Activated CD8-positive, alpha-beta memory T cell treated with anti-CD3 and anti-CD28 coated beads for 24 hours (primary cell): ENCODE results near the gene ZNF423.

ENCODE experiments used
- DNase-seq: peaks from one replicate; pipeline ENCODE4 v3.0.0-alpha.2; 2020

Gene ZNF423

DNA sequence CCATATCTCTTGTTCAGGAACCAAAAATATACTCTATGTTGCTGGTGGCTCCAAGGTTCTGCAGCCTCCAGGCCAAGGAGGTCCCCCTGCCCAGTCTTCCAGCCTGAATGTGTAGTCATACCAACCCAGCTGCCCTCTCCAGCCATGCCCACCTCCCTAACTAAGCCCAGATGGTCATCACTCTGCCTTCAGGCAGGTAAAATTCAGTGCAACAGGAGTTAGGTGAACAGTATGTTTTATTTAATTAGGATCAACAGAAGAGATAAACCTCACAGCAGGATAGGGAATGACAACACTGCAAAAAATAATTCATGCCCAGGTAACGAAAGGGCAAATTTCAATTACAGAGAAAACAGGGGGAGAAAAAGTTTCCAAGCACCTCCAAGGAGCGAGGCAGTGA lies 9.1 kb downstream of the ZNF423 start:
- no peak for DNase-seq

DNA sequence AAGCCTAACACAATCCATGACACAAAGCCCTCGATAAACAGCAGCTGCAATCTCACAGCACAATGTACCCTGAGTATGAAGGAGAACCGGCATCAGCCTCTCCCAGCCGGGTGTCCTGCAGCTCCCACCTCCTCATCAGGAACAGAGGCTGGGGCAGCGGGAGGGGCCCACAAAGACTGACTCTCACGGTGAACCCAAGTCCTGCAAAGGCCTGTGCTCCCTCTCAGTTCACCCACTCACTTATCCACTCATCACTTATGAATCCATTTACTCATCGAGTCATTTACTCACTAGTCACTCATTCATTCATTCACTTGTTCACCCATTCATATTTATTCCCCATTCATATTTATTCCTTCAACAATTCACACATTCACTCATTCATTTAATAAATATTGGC lies 11.6 kb downstream of the ZNF423 start:
- DNase-seq = no peak

DNA sequence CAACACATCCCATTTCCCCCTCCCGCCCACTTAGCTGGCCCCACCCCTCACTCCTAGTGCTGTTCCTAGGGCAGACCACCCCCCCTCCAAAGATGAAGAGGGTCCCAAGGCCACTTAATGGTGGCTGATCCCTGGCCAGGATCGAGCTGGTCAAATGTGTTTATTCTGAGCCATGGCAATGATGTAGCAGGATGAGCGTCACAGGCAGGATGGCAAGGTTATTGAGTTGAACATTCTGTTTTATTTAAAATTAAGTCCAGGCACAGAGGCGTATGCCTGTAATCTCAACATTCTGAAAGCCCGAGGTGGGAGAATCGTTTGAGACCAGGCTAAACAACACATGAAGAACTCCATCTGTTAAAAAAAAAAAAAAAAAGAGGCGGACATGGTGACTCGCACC lies 12.2 kb downstream of the ZNF423 start:
- DNase-seq = no peak

DNA sequence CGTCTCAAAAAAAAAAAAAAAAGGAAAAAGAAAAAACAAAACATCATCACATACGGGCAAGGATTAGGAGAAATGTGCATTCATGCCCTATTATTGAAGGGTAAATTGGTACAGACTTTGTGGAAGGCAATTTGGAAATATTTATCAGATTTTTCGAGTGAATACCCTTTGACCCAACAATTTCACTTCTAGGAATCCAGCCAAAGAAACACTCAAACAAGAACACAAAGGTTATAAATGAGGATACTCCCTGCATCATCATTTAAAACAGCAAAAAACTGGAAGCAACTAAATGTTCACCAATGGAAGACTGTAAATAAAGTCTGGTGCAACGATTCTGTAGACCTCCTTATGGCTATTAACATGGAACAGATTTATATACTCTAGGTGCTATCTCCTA lies 12.9 kb downstream of the ZNF423 start:
- no peak for DNase-seq

DNA sequence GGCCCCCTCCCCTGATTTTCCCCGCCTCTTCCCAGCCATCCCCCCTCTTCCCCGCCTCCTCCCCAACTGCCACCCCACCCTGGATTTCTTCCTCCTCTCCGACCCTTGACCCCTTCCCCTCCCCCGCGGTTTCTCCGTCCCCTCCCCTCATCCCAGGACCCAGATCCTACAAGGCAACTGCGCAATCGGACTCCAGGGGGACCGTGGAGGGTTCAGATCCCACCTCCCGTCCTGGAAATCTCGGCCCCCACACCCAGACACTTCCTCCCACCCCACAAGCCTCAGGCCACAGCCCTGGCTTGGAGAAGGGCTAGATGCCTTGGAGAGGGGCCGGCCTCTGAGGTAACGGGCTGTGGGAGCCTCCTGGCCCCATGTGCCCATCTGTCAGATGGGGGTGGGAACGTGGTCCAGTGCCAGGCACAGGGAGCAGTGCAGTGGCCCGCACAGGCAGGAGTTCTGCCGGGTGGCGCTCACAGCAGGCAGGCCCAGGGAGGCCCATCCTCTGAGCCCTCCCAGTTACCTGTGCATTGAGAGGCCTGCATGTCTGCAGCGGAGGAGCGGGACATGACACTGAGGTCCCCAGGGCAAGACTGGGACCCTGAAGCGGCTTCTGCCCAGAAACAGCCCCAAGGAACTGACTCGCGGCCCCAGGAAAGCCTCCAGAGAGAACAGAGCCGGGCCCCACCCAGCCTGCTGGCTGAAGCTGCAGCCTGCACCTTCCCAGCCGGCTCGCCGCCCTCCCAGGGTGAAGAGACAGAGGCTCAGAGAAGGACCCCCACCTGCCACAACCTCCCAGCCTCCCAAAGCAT lies 16.7 kb downstream of the ZNF423 start:
- no peak for DNase-seq

DNA sequence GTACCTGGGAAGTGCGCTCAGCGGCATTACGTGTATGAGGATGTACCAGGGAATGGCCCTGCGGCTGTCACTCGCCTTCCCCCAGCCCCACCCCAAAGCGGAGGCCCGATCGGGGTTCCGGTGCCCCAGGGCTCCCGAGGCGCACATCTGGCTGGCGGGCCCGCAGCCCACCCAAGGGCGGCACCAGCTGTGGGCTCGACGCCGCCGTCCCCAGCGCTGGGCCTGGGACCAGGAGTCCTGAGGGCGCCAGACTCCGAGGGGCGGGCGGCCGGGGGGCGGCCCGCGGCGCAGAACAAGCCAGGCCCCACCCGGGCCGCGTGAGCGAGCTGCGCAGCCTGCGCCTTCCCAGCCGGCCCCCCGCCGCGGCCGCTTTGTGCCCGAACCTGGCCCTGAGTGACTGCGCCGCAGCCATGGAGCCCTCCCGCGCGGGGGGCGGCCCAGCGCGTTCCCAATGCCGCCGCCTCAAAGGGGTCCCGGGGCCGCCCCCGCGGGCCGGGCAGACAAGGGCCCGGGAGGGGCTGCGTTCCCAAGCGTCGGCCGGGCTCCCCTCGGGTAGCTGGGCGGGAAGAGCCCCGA lies 17.4 kb downstream of the ZNF423 start:
- DNase-seq = no peak

DNA sequence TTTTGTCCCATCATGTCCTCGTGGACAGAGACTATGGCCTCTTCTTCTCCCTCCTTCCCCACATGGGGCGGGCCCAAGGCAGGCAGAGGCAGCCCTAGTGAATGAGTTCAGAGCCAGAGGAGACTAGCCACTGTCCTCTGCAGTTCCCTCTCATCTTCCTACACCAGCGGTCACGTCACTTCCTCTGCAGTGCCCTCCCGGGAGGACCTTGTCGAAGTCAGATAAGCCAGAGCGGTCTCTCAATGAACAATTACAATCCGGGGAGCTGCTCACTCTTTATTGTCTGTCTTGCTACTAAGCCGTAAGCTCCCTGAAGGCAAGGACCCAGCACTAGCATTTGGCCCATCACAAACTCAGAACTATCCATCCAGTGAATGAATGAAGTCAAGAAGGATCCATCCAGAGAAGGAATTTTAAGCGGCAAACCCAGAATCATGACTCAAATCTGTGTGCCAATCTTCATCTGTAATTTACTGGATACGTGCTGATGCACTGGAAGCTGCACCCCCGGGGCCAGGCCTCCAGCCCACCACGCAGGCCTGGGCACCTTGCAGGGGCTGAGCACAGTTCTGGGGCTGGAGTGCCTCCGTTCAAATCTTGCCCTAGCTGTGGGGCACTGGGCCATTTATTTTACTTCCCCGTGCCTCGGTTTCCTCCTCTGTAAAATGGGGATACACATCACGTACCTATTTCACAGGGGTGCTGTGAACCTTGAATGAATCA lies 18.1 kb downstream of the ZNF423 start:
- no peak for DNase-seq

DNA sequence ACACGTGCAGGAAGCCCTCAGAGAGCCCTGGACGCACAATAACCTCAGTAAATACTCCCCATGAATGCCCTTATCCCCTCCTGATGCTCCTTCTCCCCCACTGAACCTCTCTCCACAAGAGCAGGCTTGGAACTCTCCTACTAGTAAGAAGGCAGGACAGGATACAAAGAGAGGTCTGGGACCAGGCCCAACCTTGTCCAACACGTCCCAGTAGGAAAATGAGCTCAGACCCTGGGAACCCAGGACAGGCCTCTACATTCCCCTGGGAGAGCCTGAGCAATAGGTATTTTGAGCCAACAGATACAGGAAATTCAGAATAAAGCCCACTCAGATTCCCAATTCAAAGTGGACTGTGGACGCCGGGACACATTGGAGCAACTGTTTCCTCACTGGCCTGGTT lies 19.2 kb downstream of the ZNF423 start:
- DNase-seq = no peak

DNA sequence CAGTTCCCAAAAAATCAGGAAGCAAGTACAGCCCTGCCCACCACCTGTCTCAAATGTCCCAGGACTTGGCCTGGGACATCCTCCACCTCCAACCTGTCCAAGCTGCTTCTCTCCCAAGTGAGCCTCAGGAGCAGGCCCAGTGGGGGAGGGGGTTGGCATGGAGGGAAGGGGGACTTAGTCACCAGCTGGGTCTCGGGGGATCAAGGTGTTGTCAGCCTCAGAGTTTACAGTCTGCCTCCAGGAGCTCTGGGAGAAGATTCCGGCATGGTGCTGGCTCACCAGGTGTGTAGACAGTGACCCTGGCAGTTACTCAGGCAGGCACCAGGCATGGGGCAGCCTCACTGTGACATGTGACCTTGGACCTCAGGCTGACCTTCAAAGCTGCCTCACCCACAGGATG lies 19.7 kb downstream of the ZNF423 start:
- no peak for DNase-seq

DNA sequence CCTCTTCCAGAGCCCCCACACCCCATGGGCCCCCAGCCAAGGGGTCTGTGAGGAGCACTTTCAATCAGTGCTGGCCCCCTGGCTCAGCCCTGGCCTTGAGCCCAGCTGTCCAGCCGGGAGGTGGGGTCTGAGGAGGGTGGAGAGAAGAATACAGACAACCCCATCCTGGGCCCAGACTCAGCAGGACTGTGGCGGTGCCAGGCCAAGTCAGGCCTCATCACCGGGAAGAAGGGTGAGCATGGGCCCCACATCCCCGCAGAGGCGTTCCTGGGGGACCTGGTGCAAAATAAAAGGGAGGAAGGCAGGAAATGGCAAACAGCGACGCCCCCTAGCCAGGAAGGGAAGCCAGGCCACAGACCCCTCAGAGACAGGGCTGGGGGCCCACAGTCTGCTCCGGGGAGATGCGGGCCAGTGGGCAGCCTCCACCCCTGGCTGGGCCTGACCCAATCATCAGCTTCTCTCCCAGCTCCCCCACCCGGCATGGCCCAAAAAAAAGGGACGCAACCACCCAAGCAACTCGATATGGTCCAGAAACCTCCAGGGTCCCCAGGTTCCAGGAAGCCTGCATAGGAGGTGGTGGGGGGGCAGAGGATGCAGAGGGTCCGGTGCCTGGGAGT lies 20.6 kb downstream of the ZNF423 start:
- DNase-seq = no peak

DNA sequence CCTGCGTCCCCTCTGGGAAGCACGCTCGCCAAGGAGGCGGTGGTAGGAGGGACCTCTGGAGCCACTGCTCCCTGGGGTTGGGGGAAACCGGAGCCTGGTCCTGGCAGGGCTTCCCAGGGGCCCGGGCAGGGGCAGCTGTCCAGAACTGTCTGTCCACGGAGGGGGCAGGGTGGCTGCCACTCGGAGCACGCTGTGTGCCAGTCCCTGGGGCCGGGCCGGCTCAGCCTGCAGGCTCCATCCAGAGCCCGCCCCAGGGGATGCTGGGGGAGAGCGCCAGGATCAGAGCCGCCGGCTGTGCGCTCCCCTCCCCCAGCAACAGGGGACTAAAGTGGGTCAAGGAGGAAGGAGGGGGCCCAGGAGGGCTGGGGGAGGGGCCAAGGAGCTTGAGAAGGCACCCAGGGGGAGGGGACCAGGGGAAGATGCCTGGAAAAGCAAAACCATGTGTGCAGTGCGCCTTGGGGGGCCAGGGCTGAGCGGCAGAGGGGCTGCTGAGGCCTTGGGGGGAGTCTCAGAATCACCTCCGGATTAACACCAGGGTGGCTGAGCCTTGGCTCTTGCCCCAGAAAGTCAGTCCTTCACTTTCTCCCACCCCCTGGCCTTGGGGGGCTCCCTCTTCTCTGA lies 21.3 kb downstream of the ZNF423 start:
- DNase-seq = no peak

DNA sequence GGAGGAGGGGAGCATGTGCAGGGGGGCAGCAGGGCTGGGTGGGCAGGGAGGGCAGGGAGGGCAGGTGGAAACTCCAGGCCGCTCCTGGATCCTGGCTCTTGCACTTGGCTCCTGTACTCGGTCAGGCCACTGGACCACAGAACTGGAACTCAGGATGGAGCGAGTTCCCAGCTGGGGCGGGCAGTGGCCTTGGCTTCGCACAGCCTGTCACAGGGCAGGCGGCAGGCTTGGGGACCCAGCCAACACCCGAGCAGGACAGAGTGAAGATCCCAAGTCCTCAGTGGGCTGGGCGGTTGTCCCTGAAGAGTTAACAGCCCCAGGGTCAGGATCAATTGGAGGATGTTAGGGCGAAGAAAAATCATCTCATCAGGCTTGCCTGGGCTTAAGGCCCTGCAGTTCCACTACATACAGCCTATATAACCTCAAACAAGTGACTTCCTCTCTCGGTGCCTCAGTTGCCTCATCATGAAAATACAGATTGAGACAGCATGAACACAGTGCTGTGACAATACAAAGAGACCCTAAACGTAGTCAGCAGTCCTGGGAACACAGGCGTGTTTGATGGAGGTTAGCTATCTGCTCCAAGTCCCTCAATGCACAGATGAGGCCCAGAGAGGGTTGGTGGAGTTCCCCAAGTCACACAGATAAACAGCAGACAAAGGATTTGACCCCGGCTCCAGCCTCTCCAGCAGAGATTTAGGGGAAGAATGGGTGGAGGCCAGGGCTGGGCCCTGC lies 21.9 kb downstream of the ZNF423 start:
- DNase-seq = no peak

DNA sequence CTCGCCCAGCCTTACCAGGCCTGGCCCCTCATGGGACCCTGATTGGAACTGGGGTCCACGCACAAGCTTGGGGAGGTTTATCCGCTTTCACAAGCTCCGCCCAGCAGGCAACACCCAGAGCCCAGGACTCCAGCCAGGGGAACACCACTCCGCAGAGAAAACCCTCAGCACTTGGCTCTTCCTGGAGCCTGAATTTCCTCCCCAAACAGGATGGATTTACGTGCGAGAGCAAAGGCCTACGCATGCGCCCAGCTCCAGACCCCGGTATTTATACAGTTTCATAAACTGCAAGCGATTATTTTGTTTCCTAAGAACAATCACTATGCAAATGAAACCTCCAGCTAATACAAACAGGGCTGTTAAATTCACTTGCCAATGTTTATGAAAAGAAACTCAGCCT lies 22.8 kb downstream of the ZNF423 start:
- no peak for DNase-seq

DNA sequence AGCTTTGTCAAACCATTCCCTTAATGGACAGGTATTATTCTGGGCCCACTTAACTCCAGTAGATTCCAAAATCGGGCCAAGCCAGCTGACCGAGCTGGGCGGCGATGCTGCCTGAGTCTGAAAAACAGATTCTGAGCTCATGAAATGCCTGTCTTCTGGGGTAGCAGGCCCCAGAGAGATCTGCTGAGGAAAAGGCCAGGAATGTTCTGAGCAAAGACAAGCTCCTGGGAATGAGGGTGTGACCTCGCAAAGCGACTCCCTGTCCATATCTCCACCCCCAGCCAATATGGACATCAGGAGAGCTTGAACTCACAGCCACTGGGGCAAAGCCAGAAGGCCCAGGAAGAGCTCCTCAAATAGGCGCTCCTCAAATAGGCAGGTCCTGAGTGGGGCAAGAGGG lies 23.7 kb downstream of the ZNF423 start:
- no peak for DNase-seq

DNA sequence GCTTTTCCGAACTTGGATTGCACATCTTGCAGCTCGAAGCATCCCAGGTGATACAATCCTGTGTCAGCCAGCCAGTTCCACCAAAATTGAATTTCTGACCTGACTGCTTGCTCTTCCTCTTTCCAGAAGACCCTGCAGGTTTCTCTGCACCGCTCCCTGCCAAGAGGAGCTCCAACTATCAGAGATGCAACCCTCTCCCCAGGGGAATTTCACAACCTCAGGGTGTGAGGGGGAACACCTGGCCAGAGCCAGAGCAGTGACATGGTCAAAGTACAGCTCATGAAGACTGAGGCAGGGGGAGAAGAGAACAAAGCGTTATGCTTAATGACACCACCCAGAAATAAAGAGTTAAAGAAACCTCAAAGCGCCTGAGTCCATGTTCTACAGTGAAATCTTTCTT lies 25.0 kb downstream of the ZNF423 start:
- DNase-seq = no peak

DNA sequence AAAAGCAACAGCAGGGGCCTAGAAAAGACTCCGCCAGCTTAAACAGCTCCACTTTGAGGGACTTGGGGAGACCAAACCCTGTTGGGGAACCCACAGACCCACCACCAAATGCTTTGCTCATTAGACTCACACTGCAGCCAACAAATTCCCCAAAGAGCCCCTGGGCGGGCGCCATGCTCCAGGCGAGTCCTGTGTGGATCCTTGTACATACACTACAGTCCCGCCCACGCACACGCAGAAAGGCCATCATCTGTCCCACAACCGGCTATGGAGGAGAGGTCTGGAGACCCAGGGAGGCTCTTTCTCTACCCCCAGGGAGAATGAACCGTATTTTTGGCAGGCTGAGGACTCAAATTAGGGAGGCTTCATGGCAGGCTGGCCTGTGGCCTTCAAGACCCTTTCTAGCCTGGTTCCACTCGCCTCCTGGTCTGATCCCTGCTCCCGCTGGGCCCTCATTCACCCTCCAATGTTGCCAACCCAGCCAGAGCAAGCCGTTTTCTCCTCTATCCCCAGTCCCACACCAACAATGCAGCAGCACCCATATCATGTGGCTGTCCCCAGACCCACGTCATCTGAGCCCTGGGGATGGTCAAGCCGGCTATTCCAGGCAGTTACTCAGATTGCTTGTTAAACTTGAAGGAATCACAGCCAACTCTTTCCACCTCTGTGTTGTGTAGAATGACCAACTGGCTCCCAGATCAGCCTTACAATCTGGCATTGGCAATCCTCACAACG lies 27.2 kb downstream of the ZNF423 start:
- DNase-seq = no peak

DNA sequence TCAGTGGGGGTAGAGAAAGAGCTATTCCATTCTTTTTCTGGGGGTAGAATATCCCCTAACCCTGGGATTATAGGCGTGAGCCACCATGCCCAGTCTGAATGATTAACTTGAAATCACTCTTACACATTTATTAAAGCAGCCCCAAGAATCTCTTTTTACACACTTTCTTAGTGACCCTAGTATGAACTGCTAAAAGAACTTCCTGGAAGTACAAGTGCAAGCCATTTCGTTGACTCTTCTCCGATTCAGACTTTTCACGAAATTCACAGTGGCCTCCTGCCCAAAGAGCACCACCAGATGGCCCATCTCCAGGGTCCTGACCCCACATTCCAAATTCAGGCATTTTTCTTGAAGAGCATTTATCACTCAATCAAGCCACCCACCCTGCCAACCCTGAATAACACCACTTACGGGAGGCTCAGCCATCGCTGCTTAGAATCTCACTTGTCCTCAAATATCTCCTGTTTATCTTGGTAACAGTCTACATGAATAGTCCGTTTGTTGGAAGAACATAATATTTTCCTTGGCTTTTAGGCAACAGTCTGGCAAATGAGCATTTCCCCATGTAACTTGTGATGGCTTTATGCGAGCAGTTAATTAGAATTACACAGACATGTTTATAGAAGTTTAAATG lies 28.0 kb downstream of the ZNF423 start:
- no peak for DNase-seq

DNA sequence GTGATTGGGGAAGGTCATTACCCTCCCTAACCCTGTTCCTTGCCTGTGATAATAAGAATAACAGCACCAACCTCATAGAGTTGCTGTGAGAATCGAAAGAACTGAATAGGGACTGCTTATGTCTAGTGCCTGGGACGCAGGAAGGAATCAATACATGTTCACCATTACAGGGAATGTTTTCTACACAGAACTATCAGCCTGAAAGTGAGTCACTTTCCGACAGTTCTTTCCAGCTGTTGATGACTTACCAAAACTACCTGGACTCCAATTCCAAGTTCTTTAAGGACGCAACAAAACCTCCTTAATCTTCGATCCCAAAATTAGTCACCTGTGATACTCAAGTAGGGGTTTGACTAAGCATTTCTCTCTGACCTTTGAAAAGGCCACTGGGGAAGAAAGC lies 29.4 kb downstream of the ZNF423 start:
- DNase-seq = no peak

DNA sequence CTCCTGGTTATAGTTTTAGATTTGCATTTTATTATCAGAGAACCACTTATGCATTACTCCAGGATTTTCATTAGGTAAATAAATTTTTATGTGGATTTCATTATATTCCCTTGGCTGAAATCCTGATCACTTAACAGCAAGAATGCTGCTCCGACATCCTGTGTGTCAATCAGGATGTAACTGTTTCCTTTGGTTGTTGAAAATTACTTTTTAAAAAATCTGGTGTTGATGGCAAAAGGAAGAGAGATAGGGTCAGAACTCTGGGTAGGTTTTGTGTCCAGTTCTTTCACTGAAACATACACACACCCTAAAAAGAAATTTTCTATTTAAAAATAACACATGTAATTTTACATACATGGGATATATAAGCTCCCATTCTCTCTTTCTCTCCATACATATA lies 30.9 kb downstream of the ZNF423 start:
- DNase-seq = no peak

DNA sequence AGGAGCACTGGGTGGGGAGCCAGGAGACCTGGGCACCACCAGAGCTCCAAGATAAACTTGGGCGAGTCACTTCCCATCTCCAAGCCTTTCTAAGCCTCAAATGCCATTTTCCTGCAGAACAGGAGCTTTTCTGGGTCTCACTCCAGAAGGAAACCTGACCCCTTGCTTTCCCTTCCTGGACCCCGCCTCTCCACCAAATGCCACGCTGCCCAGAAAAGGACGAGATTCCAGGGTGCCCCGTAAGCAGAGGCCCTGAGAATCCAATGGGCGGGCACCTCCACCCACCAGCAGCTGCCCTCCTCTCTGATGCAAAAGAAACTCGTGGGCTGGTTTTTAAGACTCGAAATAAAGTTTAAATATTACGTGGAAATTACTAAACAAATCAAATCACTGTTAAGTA lies 31.3 kb downstream of the ZNF423 start:
- no peak for DNase-seq

DNA sequence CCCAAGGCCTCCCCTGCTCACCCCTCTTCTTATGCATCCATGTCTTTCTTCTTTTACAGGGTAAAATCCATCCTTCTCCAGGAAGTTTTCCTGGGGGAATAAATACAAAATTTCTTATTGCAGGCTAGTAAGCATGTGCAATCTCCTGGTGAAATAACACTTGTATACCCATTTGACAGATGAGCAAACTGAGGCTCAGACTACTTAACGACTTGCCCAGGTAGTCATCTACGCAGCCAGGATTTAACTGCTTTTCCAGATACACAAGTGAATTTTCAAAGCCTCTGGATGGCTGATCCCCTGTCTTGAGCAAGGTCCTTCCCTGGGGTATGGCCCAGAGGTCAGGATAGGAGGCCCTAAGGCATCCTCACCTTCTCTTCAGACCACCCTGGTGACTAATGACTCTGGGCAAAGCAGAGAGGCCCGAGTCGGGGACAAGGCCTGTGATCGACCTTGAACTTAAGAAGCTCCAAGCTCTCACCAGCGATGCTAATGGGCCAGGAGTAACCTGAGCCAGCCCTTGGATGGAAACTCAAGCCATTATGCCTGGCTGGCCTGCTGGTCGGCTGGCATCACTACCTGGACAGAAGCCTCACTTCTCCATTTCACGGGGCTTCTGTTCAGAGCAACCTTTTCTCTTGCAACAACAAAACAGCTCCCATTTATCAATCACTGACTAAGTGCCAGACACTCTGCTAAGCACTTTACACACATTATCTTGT lies 33.1 kb downstream of the ZNF423 start:
- DNase-seq = no peak
